Measurements from ENCODE around the gene GGA3.
"Not testable (repeated sequence)": the region's sequence is repeated elsewhere in the genome, so short reads cannot be mapped to it uniquely, and the experiment has no call there.

The GGA3 gene

GRCh38 chr17:75289832-75290337 lies 28.5 kb upstream of the GGA3 start:
- peak overlapping the region; percentile 95 for H3K4me3 ChIP-seq (ENCODE audit: low read length)
- H3K9me3 ChIP-seq (ENCODE audit: control insufficient read depth, low read length) = no peaks in the 10 kb centered on the region
- H3K9ac ChIP-seq (ENCODE audit: low read length) = peak overlapping the region; percentile 94
- no peaks in the 10 kb centered on the region for H3K4me1 ChIP-seq (ENCODE audit: control insufficient read depth, insufficient read depth, low read length)
- no peaks in the 10 kb centered on the region for H3K27me3 ChIP-seq (replicated peaks; ENCODE audit: control insufficient read depth, insufficient read depth, low read length)
- DNase-seq (ENCODE audit: low read depth) = peak; percentile 82
- H3K36me3 ChIP-seq (ENCODE audit: control insufficient read depth, insufficient read depth, low read length, severe bottlenecking) = peaks cover 7% of the 10 kb centered on the region

- peak within 1 kb of the TSS; percentile 95 for H3K4me3 ChIP-seq (ENCODE audit: low read length)
- H3K27me3 ChIP-seq (replicated peaks; ENCODE audit: control insufficient read depth, insufficient read depth, low read length) = no peaks in the 10 kb centered on the region
- H3K9me3 ChIP-seq (ENCODE audit: control insufficient read depth, low read length) = no peaks in the 10 kb centered on the region
- DNase-seq (ENCODE audit: low read depth) = peak; percentile 99
- peak within 1 kb of the TSS; percentile 94 for H3K9ac ChIP-seq (ENCODE audit: low read length)
- peaks cover 7% of the 10 kb centered on the region for H3K36me3 ChIP-seq (ENCODE audit: control insufficient read depth, insufficient read depth, low read length, severe bottlenecking)
- H3K4me1 ChIP-seq (ENCODE audit: control insufficient read depth, insufficient read depth, low read length) = no peaks in the 10 kb centered on the region
These were observed 27.9 kb upstream of the GGA3 start, which contains the start of gene SLC25A19 for GRCh38 chr17:75289115-75289831. SLC25A19 (minus strand) TSS chr17:75289433; CDS start chr17:75286764, 2,669 bp downstream.

- Histone ChIP-seq H3K4me3 (ENCODE audit: low read length) (peak overlapping the region; percentile 95), H3K36me3 (ENCODE audit: control insufficient read depth, insufficient read depth, low read length, severe bottlenecking) (peaks cover 7% of the 10 kb centered on the region), H3K27me3 (replicated peaks; ENCODE audit: control insufficient read depth, insufficient read depth, low read length) (no peaks in the 10 kb centered on the region), H3K4me1 (ENCODE audit: control insufficient read depth, insufficient read depth, low read length) (no peaks in the 10 kb centered on the region), H3K9me3 (ENCODE audit: control insufficient read depth, low read length) (no peaks in the 10 kb centered on the region), H3K9ac (ENCODE audit: low read length) (peak overlapping the region; percentile 94)
- DNase-seq (ENCODE audit: low read depth) = no peak
These were observed 27.3 kb upstream of the GGA3 start for GRCh38 chr17:75288770-75289114.

- no peak for DNase-seq (ENCODE audit: low read depth)
- Histone ChIP-seq H3K9ac (ENCODE audit: low read length) (peak overlapping the region; percentile 94), H3K9me3 (ENCODE audit: control insufficient read depth, low read length) (no peaks in the 10 kb centered on the region), H3K4me3 (ENCODE audit: low read length) (peak overlapping the region; percentile 95), H3K36me3 (ENCODE audit: control insufficient read depth, insufficient read depth, low read length, severe bottlenecking) (peaks cover 7% of the 10 kb centered on the region), H3K4me1 (ENCODE audit: control insufficient read depth, insufficient read depth, low read length) (no peaks in the 10 kb centered on the region), H3K27me3 (replicated peaks; ENCODE audit: control insufficient read depth, insufficient read depth, low read length) (no peaks in the 10 kb centered on the region)
These were observed 27.0 kb upstream of the GGA3 start for GRCh38 chr17:75288359-75288758.

- H3K4me1 ChIP-seq (ENCODE audit: control insufficient read depth, insufficient read depth, low read length) = no peaks in the 10 kb centered on the region
- no peak for DNase-seq (ENCODE audit: low read depth)
- H3K27me3 ChIP-seq (replicated peaks; ENCODE audit: control insufficient read depth, insufficient read depth, low read length) = no peaks in the 10 kb centered on the region
- no peaks in the 10 kb centered on the region for H3K9me3 ChIP-seq (ENCODE audit: control insufficient read depth, low read length)
- no peak overlapping the region for H3K4me3 ChIP-seq (ENCODE audit: low read length)
- peaks cover 7% of the 10 kb centered on the region for H3K36me3 ChIP-seq (ENCODE audit: control insufficient read depth, insufficient read depth, low read length, severe bottlenecking)
- no peak overlapping the region for H3K9ac ChIP-seq (ENCODE audit: low read length)
These were observed 25.8 kb upstream of the GGA3 start for GRCh38 chr17:75287221-75287620.

GRCh38 chr17:75285123-75285522 lies 23.7 kb upstream of the GGA3 start:
- no peak overlapping the region for H3K4me3 ChIP-seq (ENCODE audit: low read length)
- no peaks in the 10 kb centered on the region for H3K4me1 ChIP-seq (ENCODE audit: control insufficient read depth, insufficient read depth, low read length)
- H3K9me3 ChIP-seq (ENCODE audit: control insufficient read depth, low read length) = no peaks in the 10 kb centered on the region
- H3K36me3 ChIP-seq (ENCODE audit: control insufficient read depth, insufficient read depth, low read length, severe bottlenecking) = peaks cover 7% of the 10 kb centered on the region
- no peak overlapping the region for H3K9ac ChIP-seq (ENCODE audit: low read length)
- H3K27me3 ChIP-seq (replicated peaks; ENCODE audit: control insufficient read depth, insufficient read depth, low read length) = no peaks in the 10 kb centered on the region
- DNase-seq (ENCODE audit: low read depth) = no peak

GRCh38 chr17:75280189-75280588 lies 18.8 kb upstream of the GGA3 start:
- DNase-seq (ENCODE audit: low read depth); H3K4me3 ChIP-seq (ENCODE audit: low read length); H3K27me3 ChIP-seq (replicated peaks; ENCODE audit: control insufficient read depth, insufficient read depth, low read length); H3K9ac ChIP-seq (ENCODE audit: low read length); H3K9me3 ChIP-seq (ENCODE audit: control insufficient read depth, low read length); H3K36me3 ChIP-seq (ENCODE audit: control insufficient read depth, insufficient read depth, low read length, severe bottlenecking): not testable (repeated sequence)
- peaks cover 13% of the 10 kb centered on the region for H3K4me1 ChIP-seq (ENCODE audit: control insufficient read depth, insufficient read depth, low read length)

- no peak overlapping the region for H3K9ac ChIP-seq (ENCODE audit: low read length)
- H3K9me3 ChIP-seq (ENCODE audit: control insufficient read depth, low read length) = no peaks in the 10 kb centered on the region
- no peaks in the 10 kb centered on the region for H3K27me3 ChIP-seq (replicated peaks; ENCODE audit: control insufficient read depth, insufficient read depth, low read length)
- DNase-seq (ENCODE audit: low read depth) = peak; percentile 86
- H3K4me3 ChIP-seq (ENCODE audit: low read length) = no peak overlapping the region
- peaks cover 29% of the 10 kb centered on the region for H3K4me1 ChIP-seq (ENCODE audit: control insufficient read depth, insufficient read depth, low read length)
- H3K36me3 ChIP-seq (ENCODE audit: control insufficient read depth, insufficient read depth, low read length, severe bottlenecking) = peaks cover 5% of the 10 kb centered on the region
These were observed 16.3 kb upstream of the GGA3 start for GRCh38 chr17:75277664-75278071.

- peak; percentile 62 for DNase-seq (ENCODE audit: low read depth)
- no peak overlapping the region for H3K4me3 ChIP-seq (ENCODE audit: low read length)
These were observed 12.7 kb upstream of the GGA3 start for GRCh38 chr17:75273977-75274708.

GRCh38 chr17:75272848-75273184 lies 11.4 kb upstream of the GGA3 start:
- Histone ChIP-seq H3K9ac (ENCODE audit: low read length) (no peak overlapping the region), H3K4me3 (ENCODE audit: low read length) (no peak overlapping the region), H3K9me3 (ENCODE audit: control insufficient read depth, low read length) (no peaks in the 10 kb centered on the region), H3K27me3 (replicated peaks; ENCODE audit: control insufficient read depth, insufficient read depth, low read length) (no peaks in the 10 kb centered on the region), H3K36me3 (ENCODE audit: control insufficient read depth, insufficient read depth, low read length, severe bottlenecking) (peaks cover 5% of the 10 kb centered on the region), H3K4me1 (ENCODE audit: control insufficient read depth, insufficient read depth, low read length) (peaks cover 44% of the 10 kb centered on the region)
- no peak for DNase-seq (ENCODE audit: low read depth)

More at GRCh38 chr17:75273977-75274708, 12.7 kb upstream of the GGA3 start:
- Histone ChIP-seq H3K4me1 (ENCODE audit: control insufficient read depth, insufficient read depth, low read length) (peaks cover 49% of the 10 kb centered on the region), H3K9me3 (ENCODE audit: control insufficient read depth, low read length) (no peaks in the 10 kb centered on the region), H3K9ac (ENCODE audit: low read length) (no peak overlapping the region), H3K36me3 (ENCODE audit: control insufficient read depth, insufficient read depth, low read length, severe bottlenecking) (peaks cover 5% of the 10 kb centered on the region), H3K27me3 (replicated peaks; ENCODE audit: control insufficient read depth, insufficient read depth, low read length) (no peaks in the 10 kb centered on the region)

- H3K9me3 ChIP-seq (ENCODE audit: control insufficient read depth, low read length) = no peaks in the 10 kb centered on the region
- peak overlapping the region; percentile 81 for H3K4me3 ChIP-seq (ENCODE audit: low read length)
- H3K9ac ChIP-seq (ENCODE audit: low read length) = peak overlapping the region; percentile 89
- DNase-seq (ENCODE audit: low read depth) = peak; percentile 18
- no peaks in the 10 kb centered on the region for H3K27me3 ChIP-seq (replicated peaks; ENCODE audit: control insufficient read depth, insufficient read depth, low read length)
- peaks cover 42% of the 10 kb centered on the region for H3K4me1 ChIP-seq (ENCODE audit: control insufficient read depth, insufficient read depth, low read length)
- peaks cover 3% of the 10 kb centered on the region for H3K36me3 ChIP-seq (ENCODE audit: control insufficient read depth, insufficient read depth, low read length, severe bottlenecking)
These were observed 10.8 kb upstream of the GGA3 start for GRCh38 chr17:75271955-75272847.
